NCI-H2196 treated with DMSO at 0.1 percent for 48 hours (cell line): Measurements from ENCODE around the gene HTR3D.
"Not testable (repeated sequence)": the region's sequence is repeated elsewhere in the genome, so short reads cannot be mapped to it uniquely, and the experiment has no call there.

ENCODE experiments used
- DNase-seq: peaks from one replicate; lab custom pipeline; 2025; ENCODE audit not compliant: unreplicated experiment; lab: John Stamatoyannopoulos, UW

The HTR3D gene

DNA sequence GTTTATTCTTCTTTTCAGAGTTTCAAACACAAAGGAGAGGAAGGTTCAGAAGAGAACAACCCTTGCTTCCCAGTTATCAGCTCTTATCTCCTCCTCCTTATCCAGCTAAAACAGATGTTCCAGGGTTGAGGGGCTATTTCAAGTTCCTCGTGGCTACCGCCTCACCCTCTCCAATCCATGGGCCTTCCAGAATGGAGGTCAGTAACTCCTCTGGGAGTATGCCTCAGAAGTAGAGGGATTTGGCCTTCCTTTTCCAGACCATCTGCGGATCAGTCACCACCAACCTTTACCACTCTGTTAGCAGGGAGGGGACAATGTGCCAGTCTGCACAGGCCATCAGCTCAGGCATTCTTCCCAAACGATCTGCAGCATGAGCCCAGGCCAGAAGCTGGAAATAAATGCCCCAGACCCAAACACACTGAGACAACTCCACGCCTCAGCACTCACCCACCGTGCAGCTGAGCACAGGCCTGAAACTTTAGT is 36.1 kb downstream of the HTR3D start:
- no peak for DNase-seq

DNA sequence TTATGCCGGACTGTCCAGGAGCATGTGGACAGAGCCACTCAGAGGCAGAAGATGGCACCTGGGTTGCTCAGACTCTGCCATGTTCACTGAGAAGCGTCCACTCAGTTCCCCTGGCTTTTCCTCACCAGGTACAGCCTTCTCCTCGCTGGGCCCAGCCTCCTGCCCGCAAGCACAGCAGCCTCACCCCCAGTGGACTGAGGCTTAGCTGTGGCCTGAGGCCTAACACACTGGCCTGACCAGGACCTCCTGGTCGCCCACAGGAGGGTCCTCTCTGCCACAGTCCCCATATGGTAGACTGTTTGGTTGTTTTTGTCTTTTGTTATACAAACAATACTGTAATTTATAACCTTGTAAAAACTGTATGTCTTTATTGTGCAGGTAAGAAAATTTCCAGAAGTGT is 36.8 kb downstream of the HTR3D start:
- no peak for DNase-seq

DNA sequence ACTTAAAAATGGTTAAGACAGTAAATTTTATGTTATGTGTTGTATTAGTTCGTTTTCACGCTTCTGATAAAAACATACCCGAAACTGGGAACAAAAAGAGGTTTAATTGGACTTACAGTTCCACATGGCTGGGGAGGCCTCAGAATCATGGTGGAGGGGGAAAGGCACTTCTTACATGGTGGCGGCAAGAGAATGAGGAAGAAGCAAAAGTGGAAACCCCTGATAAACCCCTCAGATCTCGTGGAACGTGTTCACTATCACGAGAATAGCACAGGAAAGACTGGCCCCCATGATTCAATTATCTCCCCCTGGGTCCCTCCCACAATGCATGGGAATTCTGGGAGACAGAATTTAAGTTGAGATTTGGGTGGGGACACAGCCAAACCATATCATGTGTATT is 39.6 kb downstream of the HTR3D start:
- not testable (repeated sequence) for DNase-seq

DNA sequence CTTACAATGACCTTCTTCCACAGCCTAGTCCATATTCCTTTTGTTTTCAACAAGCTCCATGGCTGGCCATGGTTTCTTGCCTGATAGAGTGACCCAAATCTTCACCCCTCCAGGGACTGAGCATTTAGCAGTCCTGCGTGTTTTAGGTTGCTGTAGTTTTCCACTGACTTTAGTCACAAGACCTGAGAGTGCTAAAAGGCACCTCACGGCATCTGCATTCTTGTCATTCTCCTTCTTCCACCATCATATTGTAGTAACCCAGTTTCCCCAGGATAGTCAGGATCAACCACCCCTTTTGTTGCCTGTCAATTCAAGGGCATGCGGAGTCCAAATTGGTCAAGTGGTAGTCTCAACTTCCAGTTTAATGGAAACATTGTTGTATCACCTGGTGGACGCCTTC is 42.1 kb downstream of the HTR3D start:
- DNase-seq: no peak

DNA sequence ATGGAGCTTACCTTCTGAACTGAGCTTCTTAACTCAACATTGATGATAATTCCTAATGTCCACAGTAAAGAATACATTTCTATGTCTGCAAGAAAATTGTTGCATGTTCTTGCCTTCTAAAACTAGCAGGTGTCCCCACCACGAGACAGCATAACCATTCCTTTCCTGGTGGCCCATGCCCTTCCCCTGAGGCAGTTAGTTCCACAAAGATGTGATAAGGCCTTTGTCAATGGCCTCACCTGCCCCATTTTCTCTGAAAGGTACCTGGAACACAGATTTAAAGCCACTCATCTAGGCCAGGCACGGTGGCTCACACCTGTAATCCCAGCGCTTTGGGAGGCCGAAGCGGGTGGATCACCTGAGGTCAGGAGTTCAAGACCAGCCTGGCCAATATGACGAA is 44.4 kb downstream of the HTR3D start:
- no peak for DNase-seq

DNA sequence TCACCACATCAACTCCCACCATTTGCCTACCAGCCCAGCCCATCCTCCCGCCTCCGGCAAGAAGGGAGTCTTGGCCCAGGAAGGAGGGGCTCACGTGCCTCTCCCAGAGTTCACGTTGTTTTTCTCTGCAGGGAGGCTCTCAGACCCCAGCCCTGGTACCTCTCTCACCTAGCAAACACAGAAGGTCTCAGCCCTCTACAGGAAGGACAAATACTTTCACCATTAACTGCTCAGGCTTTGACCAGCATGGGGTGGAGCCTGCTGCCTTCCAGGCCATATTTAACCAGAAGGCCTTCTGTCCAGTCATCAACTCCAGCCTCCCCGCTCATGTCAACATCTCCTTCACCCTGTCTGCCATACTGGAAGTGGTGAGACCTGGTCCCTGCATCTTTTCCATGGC is 46.3 kb downstream of the HTR3D start:
- DNase-seq: no peak

DNA sequence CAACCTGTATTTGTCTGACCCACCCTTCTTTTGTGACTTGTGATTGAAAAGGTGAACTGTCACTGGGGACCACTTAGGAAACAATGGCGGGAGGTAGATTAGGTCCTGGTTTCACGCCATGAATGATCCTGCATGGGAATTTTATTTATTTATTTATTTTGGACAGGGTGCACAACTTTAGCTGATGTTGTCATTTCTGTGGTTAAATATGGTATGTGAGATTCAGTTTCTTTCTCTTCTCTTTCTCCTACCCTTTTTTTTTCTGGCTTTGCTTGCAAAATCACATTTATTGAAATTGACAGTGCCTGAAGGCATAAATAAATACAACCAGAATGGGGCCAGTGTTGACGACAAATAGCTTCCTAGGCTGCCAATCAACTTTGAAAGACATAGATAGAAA is 47.3 kb downstream of the HTR3D start:
- no peak for DNase-seq

DNA sequence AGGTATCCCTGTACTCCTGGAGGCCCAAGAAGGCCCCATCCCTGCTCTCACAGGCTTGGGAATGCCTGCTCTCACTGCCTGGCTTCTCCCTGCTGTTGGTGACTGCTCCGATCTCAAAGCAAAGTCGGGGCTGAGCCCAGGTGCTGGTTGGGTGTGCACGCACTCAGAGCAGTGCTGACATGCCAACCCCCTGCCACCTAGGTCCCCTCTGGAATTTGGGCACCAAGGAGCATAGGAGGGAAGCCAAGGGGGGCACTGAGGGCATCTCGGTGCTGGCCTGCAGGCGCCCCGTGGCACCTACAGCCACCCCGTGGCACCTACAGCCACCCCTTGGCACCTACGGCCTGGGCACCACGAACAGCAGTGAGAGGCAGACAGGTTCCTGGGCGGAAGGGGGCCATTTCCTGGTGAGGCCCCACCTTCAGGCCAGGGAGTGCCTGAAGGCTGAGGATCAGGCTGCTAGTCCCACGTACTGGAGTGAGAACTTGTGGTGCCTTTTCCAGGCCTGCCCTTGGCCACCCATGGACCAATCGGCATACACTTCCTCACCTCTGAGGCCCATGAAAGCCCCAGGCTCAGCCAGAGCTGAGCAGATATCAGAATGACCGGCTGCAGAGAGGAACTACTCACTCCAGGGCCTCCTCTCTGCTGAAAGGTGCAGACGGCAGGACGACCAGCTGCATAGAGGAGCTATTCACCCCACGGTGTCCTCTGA is 49.7 kb downstream of the HTR3D start:
- DNase-seq: no peak

DNA sequence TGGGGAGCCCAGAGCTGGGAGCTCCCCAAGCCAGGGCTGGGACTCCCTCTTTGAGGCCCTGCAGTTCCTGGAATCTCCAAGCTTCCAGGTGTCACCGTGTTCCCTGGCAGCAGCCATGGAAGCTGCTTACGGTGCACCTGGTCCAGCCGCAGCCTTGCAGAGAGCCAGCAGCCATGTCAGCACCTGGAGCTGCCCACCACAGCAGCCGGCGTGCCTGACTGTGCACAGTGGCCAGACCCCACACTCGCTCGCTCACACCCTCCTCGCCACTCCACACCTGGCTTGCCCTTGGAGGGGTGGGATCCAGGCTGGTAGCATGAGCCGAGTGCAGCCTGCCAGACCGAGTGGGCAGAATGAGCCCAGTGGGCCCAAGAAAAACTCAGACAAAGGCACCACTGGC is 50.5 kb downstream of the HTR3D start:
- DNase-seq: no peak

DNA sequence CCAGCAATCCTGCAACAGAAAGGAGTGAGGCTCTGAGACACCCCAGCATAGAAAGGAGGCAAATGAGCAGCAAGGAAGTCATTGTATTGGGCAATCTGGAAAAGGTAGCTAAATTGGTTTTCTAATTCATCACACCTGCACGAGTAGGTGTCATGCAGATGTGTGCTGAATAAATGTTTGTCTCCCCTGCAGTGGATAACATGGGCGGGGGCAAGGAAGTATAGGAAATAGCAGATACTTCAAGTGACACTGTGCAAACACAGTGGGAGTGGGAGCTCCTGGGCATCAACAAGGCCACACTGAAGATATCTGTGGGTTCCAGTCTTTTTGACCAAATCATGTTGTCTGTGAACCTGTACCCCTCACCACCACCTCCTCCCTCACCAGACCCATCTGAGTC is 50.9 kb downstream of the HTR3D start:
- DNase-seq: no peak

DNA sequence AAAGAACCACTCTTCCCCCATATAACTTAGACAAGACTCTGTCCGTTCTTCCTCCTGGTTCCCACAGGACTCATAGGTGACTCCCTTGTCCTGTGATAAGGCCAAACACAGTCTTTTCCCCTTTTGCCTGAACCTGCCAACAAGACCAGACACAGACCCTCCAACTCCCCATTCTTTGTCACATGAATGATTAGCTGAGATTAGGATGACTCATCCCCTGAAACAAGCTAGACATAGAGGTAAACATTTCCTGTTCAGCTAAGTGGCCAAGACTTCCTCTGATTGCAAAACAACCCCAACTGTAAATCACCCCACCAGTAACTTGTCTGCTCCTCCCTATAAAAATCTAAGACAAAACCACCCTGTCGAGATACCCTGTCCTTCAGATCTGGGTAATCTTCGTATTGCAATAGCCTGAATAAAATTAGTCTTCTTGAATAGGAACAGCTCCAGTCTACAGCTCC is 53.9 kb downstream of the HTR3D start:
- DNase-seq: no peak
